Heart right ventricle (tissue), 16 donors: ENCODE measurements around the gene PLEKHM3. TPM values are rescaled to one million over a fixed set of nuclear protein-coding genes. Genes with fewer than 3 reads are reported as not detected.

Experiments used
- ATAC-seq, 8 donors: fragments of 200-7000 bp; cut with Tn5 transposase; one replicate each; pipeline ENCODE4 v1.9.1; 2020; ENCODE audit warnings: mild to moderate bottlenecking in 8 of 8, moderate library complexity in 8 of 8, moderate number of reproducible peaks in 1 of 8
- DNase-seq, 2 donors: peaks; one replicate each; pipeline ENCODE4 v3.0.0-alpha.2; 2020
- H3K27ac ChIP-seq, 10 donors: fragments of 200-600 bp; sonication (generic) in 2 of 10; one replicate each; pipeline versions ENCODE4 v1.5.0 to v1.8.0; 2020 to 2022; ENCODE audit warnings: mild to moderate bottlenecking in 3 of 10
- H3K27me3 ChIP-seq, 7 donors: fragments of 200-600 bp; one replicate each; pipeline ENCODE4 v1.8.0; 2021 to 2022; ENCODE audit warnings: mild to moderate bottlenecking in 2 of 7
- H3K36me3 ChIP-seq, 9 donors: fragments of 200-600 bp; sonication (generic) in 1 of 9; one replicate each; pipeline versions ENCODE4 v1.5.0 to v1.8.0; 2020 to 2022; ENCODE audit warnings: mild to moderate bottlenecking in 2 of 9
- H3K4me1 ChIP-seq, 9 donors: fragments of 200-600 bp; sonication (generic) in 1 of 9; one replicate each; pipeline versions ENCODE4 v1.5.0 to v1.8.0; 2020 to 2022; ENCODE audit warnings: mild to moderate bottlenecking in 4 of 9
- H3K4me3 ChIP-seq, 10 donors: fragments of 200-600 bp; sonication (generic) in 2 of 10; one replicate each; pipeline versions ENCODE4 v1.5.0 to v1.8.0; 2020 to 2022; ENCODE audit warnings: mild to moderate bottlenecking in 7 of 10, moderate library complexity in 2 of 10
- H3K9me3 ChIP-seq, 11 donors: fragments of 200-600 bp in 10 of 11; sonication (generic) in 2 of 11; one replicate each; pipeline versions ENCODE4 v1.5.0 to v1.8.0; 2013 to 2022; ENCODE audit warnings: mild to moderate bottlenecking in 2 of 11, control low read depth in 1 of 11, moderate library complexity in 1 of 11
- CTCF ChIP-seq, 9 donors: fragments of 200-600 bp; sonication (generic) in 2 of 9; IDR thresholded peaks; one replicate each; pipeline versions ENCODE4 v1.5.0 to v1.8.0; 2021 to 2022; ENCODE audit warnings: antibody characterized with exemption in 9 of 9, mild to moderate bottlenecking in 5 of 9, moderate library complexity in 1 of 9
- WGBS, 2 donors: extraction: QIAGEN DNeasy Blood & Tissue Kit; methylation state at CpG; one replicate each; pipeline ENCODE4 v1.1.7; 2013; ENCODE audit warnings: inconsistent platforms in 1 of 2; 5-methylcytosine and 5-hydroxymethylcytosine counted together
- intact Hi-C, 10 donors: fragments of 100-400 bp; cut with DNase I; formaldehyde crosslinking; loops; one replicate each; pipeline versions ENCODE4 v1.11.1 to v1.14.2; 2022
- polyA plus RNA-seq, 2 donors: library from polyadenylated mRNA; stranded (reverse); fragments of 200-250 nt; gene quantifications; one replicate each; pipeline ENCODE4 v1.2.3, GENCODE V29; 2013
- total RNA-seq, 10 donors: library from RNA; stranded (reverse); fragmentation: NEBNext Ultra II Directional in 3 of 10; extraction: Animal tissue kit (Norgen Biotek cat#: 25700) in 3 of 10; gene quantifications; one replicate each; pipeline versions ENCODE4 v1.2.1 to v1.2.4, GENCODE V29; 2021 to 2023
- donor health status: Arrhythmogenic right ventricular cardiomyopathy.
- donor health status: ischemic (EF 13 %, LVEDD 7.1; RV severe dilation, severe dysfunction).
- donor health status: healthy with polysubstance abuse.
- donor health status: DM: no; HTN: yes; CAD: no.
- donor health status: DM: no; HTN: no; CAD: no.
- donor health status: ischemic (EF 25% LVEDD 6.9; RV normal size, moderate dysfunction).
- donor health status: ischemic (EF 25% LVEDD 5.7; RV mildly dilated, moderate dysfunction).
- donor health status: healthy.
- donor health status: DM: yes; HTN: yes; CAD: no.
- donor health status: Ischemic cardiomyopathy.
- donor health status: ischemic (EF 35%, LVEDD 5.7; RV mildly dilated, moderate dysfunction).
- donor health status: nonischemic (EF 11% LVEDD 7.7; RV severe dilation, severe dysfunction).
- donor health status: DM: yes; HTN: yes; CAD: no.
- donor health status: PGD.
- donor health status: ischemic (EF 29% LVEDD 5.4; RV normal size, mild dysfunction).
- donor health status: nonischemic (EF 23%, LVEDD 6.1; RV moderate dilation, normal function).

The PLEKHM3 gene
- total and polyA plus RNA-seq, 12 donors = 2.5 to 16.2 (median 14.9) TPM

- TF ChIP-seq CTCF (IDR thresholded peaks at IDR 0.05) = no peak
- H3K9me3 ChIP-seq = no peaks in the 10 kb centered on the region
- 74 to 93% methylated on average over 4 of the region's 4 CpGs for WGBS, 2 donors
- no peak overlapping the region for H3K27ac ChIP-seq
- ATAC-seq = no peak
- H3K27me3 ChIP-seq = peaks cover 0 to 6% (median 0%) of the 10 kb centered on the region in 7 donors
- no peaks in the 10 kb centered on the region for H3K4me1 ChIP-seq
- no peak for DNase-seq
- intact Hi-C loops = loop anchor here in 1 of 10 donors (10.0 kb wide), 1 partner anchor 304 kb away; no protein-coding TSS in a partner anchor
- H3K36me3 ChIP-seq = no peaks in the 10 kb centered on the region
- H3K4me3 ChIP-seq = no peak overlapping the region
Observed at GRCh38 chr2:208049006-208049405, 23.7 kb upstream of the PLEKHM3 start.

- Histone ChIP-seq H3K4me3 (no peak overlapping the region), H3K4me1 (no peaks in the 10 kb centered on the region), H3K27ac (no peak overlapping the region), H3K27me3 (peaks cover 0 to 4% (median 0%) of the 10 kb centered on the region in 7 donors), H3K36me3 (no peaks in the 10 kb centered on the region), H3K9me3 (no peaks in the 10 kb centered on the region)
- intact Hi-C loops = loop anchor here in 1 of 10 donors (10.0 kb wide), 1 partner anchor 303 kb away; no protein-coding TSS in a partner anchor
- TF ChIP-seq CTCF (IDR thresholded peaks at IDR 0.05) = no peak
- ATAC-seq = no peak
- WGBS, 2 donors = 46% methylated on average over 3 of the region's 3 CpGs
- no peak for DNase-seq
Observed at GRCh38 chr2:208047840-208048239, 22.5 kb upstream of the PLEKHM3 start.

GRCh38 chr2:208046686-208047085, 21.4 kb upstream of the PLEKHM3 start:
- Histone ChIP-seq H3K36me3 (no peaks in the 10 kb centered on the region), H3K9me3 (no peaks in the 10 kb centered on the region), H3K27me3 (no peaks in the 10 kb centered on the region), H3K4me1 (no peaks in the 10 kb centered on the region), H3K27ac (no peak overlapping the region), H3K4me3 (no peak overlapping the region)
- no peak for ATAC-seq
- WGBS, 2 donors = 83 to 91% methylated on average over 4 of the region's 4 CpGs
- intact Hi-C loops = loop anchor here in 1 of 10 donors (10.0 kb wide), 1 partner anchor 302 kb away; no protein-coding TSS in a partner anchor
- TF ChIP-seq CTCF (IDR thresholded peaks at IDR 0.05) = no peak
- no peak for DNase-seq

- Histone ChIP-seq H3K9me3 (no peaks in the 10 kb centered on the region), H3K4me1 (peaks cover 0 to 3% (median 0%) of the 10 kb centered on the region in 9 donors), H3K27me3 (no peaks in the 10 kb centered on the region), H3K36me3 (no peaks in the 10 kb centered on the region), H3K4me3 (no peak overlapping the region), H3K27ac (no peak overlapping the region)
- no peak for ATAC-seq
- WGBS, 2 donors = 81 to 82% methylated on average over 2 of the region's 2 CpGs
- intact Hi-C loops = loop anchor here in 5 of 10 donors (5.0 to 10.0 kb wide), 2 partner anchors 295 to 298 kb away; no protein-coding TSS in a partner anchor
- TF ChIP-seq CTCF (IDR thresholded peaks at IDR 0.05) = no peak
- DNase-seq = no peak
Observed at GRCh38 chr2:208042450-208042849, 17.1 kb upstream of the PLEKHM3 start.
